GM12878 (cell line): ENCODE measurements around the gene BPTF. TPM values are rescaled to one million over a fixed set of nuclear protein-coding genes. Genes with fewer than 3 reads are reported as not detected.

Experiments
- ATAC-seq: fragments of 200-7000 bp; cut with Tn5 transposase; 3 replicates; pipeline ENCODE4 v1.9.1; 2020; ENCODE audit warnings: mild to moderate bottlenecking, moderate library complexity
- BruUV-seq: library from RNA; stranded (reverse); fragments of 400-500 nt; replicated peaks from 2 replicates; lab custom pipeline; 2021; lab: Mats Ljungman, UMichigan
- CTCF ChIA-PET: fragments of 300-600 bp; sonication (Branson Sonifier 250); formaldehyde crosslinking; extraction: SDS; loops from one replicate; lab custom pipeline; 2021; ENCODE audit warnings: inconsistent platforms; lab: Yijun Ruan, JAX
- POLR2A ChIA-PET: fragments of 350-600 bp; formaldehyde crosslinking; extraction: SDS; loops from one replicate; lab custom pipeline; 2021; ENCODE audit warnings: inconsistent platforms; lab: Charles Lee
- RAD21 ChIA-PET: fragments of 300-600 bp; sonication (Branson Sonifier 250); formaldehyde crosslinking; loops from one replicate; lab custom pipeline; 2023; ENCODE audit warnings: antibody characterized with exemption; ENCODE audit not compliant: unreplicated experiment; lab: Charles Lee
- SMC1A ChIA-PET: fragments of 300-600 bp; sonication (Branson Sonifier 250); formaldehyde crosslinking; loops from one replicate; lab custom pipeline; 2023; ENCODE audit not compliant: unreplicated experiment, uncharacterized antibody; lab: Charles Lee
- DNase-seq: peaks from one replicate; pipeline ENCODE4 v3.0.0-alpha.2; 2011; ENCODE audit warnings: low read depth, low spot score
- FAIRE-seq: peaks from 3 replicates; lab custom pipeline; 2011; peaks lifted over from hg19 to GRCh38; lab: Jason Lieb, UNC
- H2AFZ ChIP-seq: 2 replicates; pipeline ENCODE4 v1.6.0; 2011; ENCODE audit warnings: low read depth, low read length, control low read depth; ENCODE audit not compliant: control insufficient read depth
- H3K27ac ChIP-seq: 2 replicates; pipeline ENCODE4 v1.5.1; 2011; ENCODE audit warnings: control low read depth; ENCODE audit not compliant: control insufficient read depth, insufficient read depth
- H3K27me3 ChIP-seq, 2 experiments: replicated peaks in 1 of 2; 2 replicates each; pipeline versions ENCODE4 v1.6.0 to v1.6.1; 2011; ENCODE audit warnings: low read length in 1 of 2; ENCODE audit not compliant: control insufficient read depth in 2 of 2, insufficient read depth in 2 of 2
- H3K36me3 ChIP-seq, 2 experiments: 2 replicates each; pipeline ENCODE4 v1.5.1; 2011; ENCODE audit warnings: low read length in 1 of 2; ENCODE audit not compliant: control insufficient read depth in 2 of 2, insufficient read depth in 2 of 2
- H3K4me1 ChIP-seq: 2 replicates; pipeline ENCODE4 v1.6.1; 2011; ENCODE audit warnings: mild to moderate bottlenecking, low read length, moderate library complexity, mixed read lengths; ENCODE audit not compliant: control insufficient read depth, insufficient read depth
- H3K4me2 ChIP-seq: 2 replicates; pipeline ENCODE4 v1.6.0; 2011; ENCODE audit warnings: control low read depth; ENCODE audit not compliant: control insufficient read depth, insufficient read depth
- H3K4me3 ChIP-seq: fragments of 200-600 bp; sonication (generic); 2 replicates; pipeline ENCODE4 v1.5.1; 2016
- H3K79me2 ChIP-seq: 2 replicates; pipeline ENCODE4 v1.6.0; 2011; ENCODE audit warnings: low read length; ENCODE audit not compliant: control insufficient read depth, insufficient read depth
- H3K9ac ChIP-seq: 2 replicates; pipeline ENCODE4 v1.8.0; 2011; ENCODE audit warnings: low read length, control low read depth, mixed read lengths; ENCODE audit not compliant: control insufficient read depth, insufficient read depth
- H3K9me3 ChIP-seq: replicated peaks from 3 replicates; pipeline ENCODE4 v1.5.1; 2011; ENCODE audit warnings: mild to moderate bottlenecking, low read length; ENCODE audit not compliant: control insufficient read depth, insufficient read depth
- H4K20me1 ChIP-seq: 2 replicates; pipeline ENCODE4 v1.6.0; 2011; ENCODE audit not compliant: control insufficient read depth, insufficient read depth
- GATAD2B ChIP-seq: fragments of 450-650 bp; conservative IDR thresholded peaks from 2 replicates; pipeline ENCODE4 v1.6.1; 2017; ENCODE audit warnings: low read depth, mild to moderate bottlenecking, moderate library complexity
- NRF1 ChIP-seq: conservative IDR thresholded peaks from 2 replicates; pipeline ENCODE4 v1.6.1; 2011; ENCODE audit warnings: mild to moderate bottlenecking, low read depth, low read length, improper control_type of control experiment
- in situ Hi-C: fragments of 300-500 bp; cut with MboI; formaldehyde crosslinking; loops from 9 replicates; pipeline ENCODE4 v1.14.3; 2018; ENCODE audit warnings: mixed read lengths
- intact Hi-C: fragments of 100-400 bp; cut with micrococcal nuclease; formaldehyde crosslinking; loops from one replicate; pipeline ENCODE4 v1.14.2; 2022; ENCODE audit not compliant: unreplicated experiment
- polyA plus RNA-seq, 11 experiments: library from polyadenylated mRNA; depleted of rRNA in 4 of 11; unstranded in 6 of 11; stranded (reverse) in 5 of 11; fragments of >200 nt; fragmentation: Nextera tagmentation in 4 of 11; fragmentation: Illumina TruSeq in 1 of 11; extraction: Ambion mirVana in 4 of 11; extraction: Trizol in 1 of 11; gene quantifications; 1 replicate in 1 of 11; 2 replicates in 10 of 11; pipeline versions ENCODE4 v1.2.1 to v1.2.3, GENCODE V29; 2011 to 2016; ENCODE audit warnings: inconsistent platforms in 2 of 11, missing spikeins in 2 of 11, low read depth in 1 of 11
- total RNA-seq, 4 experiments: library from RNA; depleted of rRNA in 3 of 4; stranded (reverse); fragments of >200 nt in 3 of 4; fragmentation: Illumina TruSeq in 1 of 4; extraction: Trizol in 1 of 4; gene quantifications; 2 replicates each; pipeline versions ENCODE4 v1.2.1 to v1.2.3, GENCODE V29; 2013 to 2021
- TF ChIP-seq, protein P1 (sequence below): fragments of 150-350 bp; IDR thresholded peaks from 2 replicates; pipeline ENCODE4 v1.6.1; 2014; ENCODE audit warnings: mild to moderate bottlenecking, low read depth, low read length
- TF ChIP-seq, protein P2 (sequence below): IDR thresholded peaks from 2 replicates; pipeline ENCODE4 v1.6.1; 2012; ENCODE audit warnings: mild to moderate bottlenecking, low read depth, low read length

BPTF gene
- total and polyA plus RNA-seq, 10 of the 15 experiments (the other 5 are each of a cell fraction or from before 2014, with no cell fraction given), result 19.4 to 78.3 (median 44.8) TPM

DNA sequence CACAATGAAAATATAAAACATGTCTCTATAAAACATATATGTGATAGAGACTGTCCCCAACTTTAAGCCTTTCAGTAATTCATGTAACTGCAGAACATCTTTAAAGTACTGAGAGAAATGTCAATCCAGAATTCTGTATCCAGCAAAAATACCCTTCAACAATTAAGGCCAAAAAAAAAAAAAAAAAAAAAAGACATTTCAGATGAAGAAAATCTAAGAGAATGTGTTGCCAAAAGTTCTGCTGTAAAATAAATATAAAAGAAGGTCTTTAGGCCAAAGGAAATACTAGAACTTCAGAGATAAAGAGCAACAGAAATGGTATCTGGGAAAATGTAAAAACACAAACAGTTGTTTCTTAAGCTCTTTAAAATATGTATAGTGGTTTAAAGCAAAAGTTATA, 17.3 kb downstream of the BPTF start:
- Histone ChIP-seq H3K36me3 (no peaks in the 10 kb centered on the region), H3K9me3 (no peaks in the 10 kb centered on the region), H3K4me1 (peaks cover 7% of the 10 kb centered on the region; the same call in 1 of the 2 replicates), H3K27ac (no peak overlapping the region), H3K4me2 (no peak overlapping the region), H3K79me2 (peaks cover 59% of the 10 kb centered on the region), H4K20me1 (no peaks in the 10 kb centered on the region), H3K4me3 (no peak overlapping the region), H2AFZ (no peak overlapping the region), H3K27me3 (no peaks in the 10 kb centered on the region), H3K9ac (no peak overlapping the region)
- no TSS peak for BruUV-seq
- no peak for FAIRE-seq
- CTCF ChIA-PET, result interaction anchor here (1.0 kb wide), 1 partner anchor 9 kb away, joined by 5 read pairs; no protein-coding TSS in a partner anchor
- POLR2A ChIA-PET, result no interaction called here
- intact Hi-C loops, result no loop called here
- TF ChIP-seq NRF1, result no peak
- no peak for TF ChIP-seq GATAD2B
- TF ChIP-seq, protein P1, sequence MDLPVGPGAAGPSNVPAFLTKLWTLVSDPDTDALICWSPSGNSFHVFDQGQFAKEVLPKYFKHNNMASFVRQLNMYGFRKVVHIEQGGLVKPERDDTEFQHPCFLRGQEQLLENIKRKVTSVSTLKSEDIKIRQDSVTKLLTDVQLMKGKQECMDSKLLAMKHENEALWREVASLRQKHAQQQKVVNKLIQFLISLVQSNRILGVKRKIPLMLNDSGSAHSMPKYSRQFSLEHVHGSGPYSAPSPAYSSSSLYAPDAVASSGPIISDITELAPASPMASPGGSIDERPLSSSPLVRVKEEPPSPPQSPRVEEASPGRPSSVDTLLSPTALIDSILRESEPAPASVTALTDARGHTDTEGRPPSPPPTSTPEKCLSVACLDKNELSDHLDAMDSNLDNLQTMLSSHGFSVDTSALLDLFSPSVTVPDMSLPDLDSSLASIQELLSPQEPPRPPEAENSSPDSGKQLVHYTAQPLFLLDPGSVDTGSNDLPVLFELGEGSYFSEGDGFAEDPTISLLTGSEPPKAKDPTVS, result no peak
- TF ChIP-seq, protein P2, sequence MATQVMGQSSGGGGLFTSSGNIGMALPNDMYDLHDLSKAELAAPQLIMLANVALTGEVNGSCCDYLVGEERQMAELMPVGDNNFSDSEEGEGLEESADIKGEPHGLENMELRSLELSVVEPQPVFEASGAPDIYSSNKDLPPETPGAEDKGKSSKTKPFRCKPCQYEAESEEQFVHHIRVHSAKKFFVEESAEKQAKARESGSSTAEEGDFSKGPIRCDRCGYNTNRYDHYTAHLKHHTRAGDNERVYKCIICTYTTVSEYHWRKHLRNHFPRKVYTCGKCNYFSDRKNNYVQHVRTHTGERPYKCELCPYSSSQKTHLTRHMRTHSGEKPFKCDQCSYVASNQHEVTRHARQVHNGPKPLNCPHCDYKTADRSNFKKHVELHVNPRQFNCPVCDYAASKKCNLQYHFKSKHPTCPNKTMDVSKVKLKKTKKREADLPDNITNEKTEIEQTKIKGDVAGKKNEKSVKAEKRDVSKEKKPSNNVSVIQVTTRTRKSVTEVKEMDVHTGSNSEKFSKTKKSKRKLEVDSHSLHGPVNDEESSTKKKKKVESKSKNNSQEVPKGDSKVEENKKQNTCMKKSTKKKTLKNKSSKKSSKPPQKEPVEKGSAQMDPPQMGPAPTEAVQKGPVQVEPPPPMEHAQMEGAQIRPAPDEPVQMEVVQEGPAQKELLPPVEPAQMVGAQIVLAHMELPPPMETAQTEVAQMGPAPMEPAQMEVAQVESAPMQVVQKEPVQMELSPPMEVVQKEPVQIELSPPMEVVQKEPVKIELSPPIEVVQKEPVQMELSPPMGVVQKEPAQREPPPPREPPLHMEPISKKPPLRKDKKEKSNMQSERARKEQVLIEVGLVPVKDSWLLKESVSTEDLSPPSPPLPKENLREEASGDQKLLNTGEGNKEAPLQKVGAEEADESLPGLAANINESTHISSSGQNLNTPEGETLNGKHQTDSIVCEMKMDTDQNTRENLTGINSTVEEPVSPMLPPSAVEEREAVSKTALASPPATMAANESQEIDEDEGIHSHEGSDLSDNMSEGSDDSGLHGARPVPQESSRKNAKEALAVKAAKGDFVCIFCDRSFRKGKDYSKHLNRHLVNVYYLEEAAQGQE, result no peak
- ATAC-seq, result no peak
- DNase-seq, result no peak
- RAD21 ChIA-PET, result interaction anchor here (0.7 to 1.4 kb wide), 3 partner anchors 26 to 43 kb away, joined by 3 to 5 read pairs (median 4); no protein-coding TSS in a partner anchor
- in situ Hi-C loops, result no loop called here
- SMC1A ChIA-PET, result interaction anchor here (1.0 kb wide), 1 partner anchor 12 kb away, joined by 3 read pairs; no protein-coding TSS in a partner anchor
